DMS153 (cell line): ENCODE results near the gene SLC5A9.
A peak's percentile ranks its signal among the peaks of the same experiment; 100 is the strongest.
"Not testable (repeated sequence)": the region's sequence is repeated elsewhere in the genome, so short reads cannot be mapped to it uniquely, and the experiment has no call there.

Source experiments
- DNase-seq: peaks from one replicate; lab custom pipeline; 2025; lab: John Stamatoyannopoulos, UW

Gene SLC5A9

GRCh38 chr1:48214366-48214765 is 8.2 kb upstream of the SLC5A9 start:
- not testable (repeated sequence) for DNase-seq

GRCh38 chr1:48214820-48215219 is 7.7 kb upstream of the SLC5A9 start:
- no peak for DNase-seq

DNA sequence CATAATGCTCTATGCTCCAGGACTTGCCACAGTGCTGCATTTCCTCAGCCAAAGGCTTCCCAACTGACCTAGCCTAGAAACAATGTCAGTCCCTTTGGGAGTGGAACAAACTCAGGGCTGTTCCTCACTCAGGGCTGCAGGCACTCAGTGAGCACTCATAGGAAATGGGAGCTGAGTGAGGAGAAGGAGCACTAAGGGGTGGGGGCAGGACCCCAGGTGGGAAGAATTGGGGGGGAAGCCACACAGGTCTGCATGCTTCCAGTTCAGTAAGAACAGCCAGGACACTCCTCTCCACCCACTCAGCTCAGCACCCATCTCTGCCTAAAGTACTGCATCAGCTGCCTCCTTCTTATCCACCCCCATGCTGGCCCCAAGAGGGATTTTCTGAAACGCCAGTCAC is 7.3 kb upstream of the SLC5A9 start:
- DNase-seq, result no peak

DNA sequence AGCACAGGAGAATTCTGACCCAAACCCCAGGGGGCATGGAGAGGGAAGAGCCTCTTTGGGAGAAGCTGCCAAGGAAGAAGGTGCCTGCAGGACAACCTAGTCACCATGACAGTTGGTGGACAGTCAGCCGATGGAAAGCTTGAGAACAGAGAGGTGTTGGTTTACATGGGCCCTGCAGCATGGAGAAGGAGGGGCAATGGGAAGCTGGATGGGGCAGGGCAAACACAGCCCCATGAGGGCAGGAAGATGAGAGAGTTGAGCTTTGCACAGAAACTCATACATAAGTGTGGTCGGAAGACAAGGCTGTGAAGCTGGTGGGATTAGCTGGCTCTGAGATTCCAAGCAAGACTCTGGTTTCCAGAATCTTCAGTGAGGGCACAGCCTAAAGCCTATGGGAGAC is 6.6 kb upstream of the SLC5A9 start:
- DNase-seq, result no peak

DNA sequence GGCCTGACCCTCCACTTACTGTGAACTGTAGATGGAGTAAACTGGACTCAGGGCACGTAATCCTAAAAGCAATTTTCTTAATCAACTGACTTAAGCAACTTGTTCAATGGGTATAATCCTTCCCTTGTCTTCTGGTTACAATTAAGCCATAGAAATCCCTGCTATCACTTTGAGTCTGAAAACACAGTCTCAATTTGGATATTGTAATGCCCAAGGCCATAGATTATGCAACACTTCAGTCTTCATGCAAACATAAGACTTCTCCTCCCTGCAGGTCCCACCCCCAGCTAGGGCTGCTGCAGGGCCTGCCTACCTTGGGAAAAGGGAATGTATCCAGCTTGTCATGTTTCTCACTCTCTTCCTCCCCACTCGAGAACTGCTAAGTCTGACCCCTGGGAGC is 6.2 kb upstream of the SLC5A9 start:
- DNase-seq, result no peak

DNA sequence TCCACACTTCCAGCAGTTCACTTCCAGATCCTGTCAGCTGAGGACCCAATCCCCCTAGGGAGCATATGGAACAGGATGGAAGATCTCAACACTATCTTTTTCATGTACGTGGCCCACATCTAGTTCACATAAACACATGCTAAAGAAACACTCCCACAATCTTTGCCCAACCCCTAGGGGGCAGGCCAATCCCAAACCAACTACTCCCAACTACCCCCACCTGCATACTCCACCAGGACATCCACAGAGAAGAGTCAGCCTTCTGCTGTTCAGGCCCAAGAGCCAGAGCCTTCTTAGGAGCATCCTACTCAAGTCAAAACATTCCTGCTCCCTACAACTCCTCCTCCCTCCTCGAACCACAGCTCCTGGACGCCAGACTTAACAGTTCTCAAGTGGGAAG is 5.6 kb upstream of the SLC5A9 start:
- DNase-seq, result no peak

DNA sequence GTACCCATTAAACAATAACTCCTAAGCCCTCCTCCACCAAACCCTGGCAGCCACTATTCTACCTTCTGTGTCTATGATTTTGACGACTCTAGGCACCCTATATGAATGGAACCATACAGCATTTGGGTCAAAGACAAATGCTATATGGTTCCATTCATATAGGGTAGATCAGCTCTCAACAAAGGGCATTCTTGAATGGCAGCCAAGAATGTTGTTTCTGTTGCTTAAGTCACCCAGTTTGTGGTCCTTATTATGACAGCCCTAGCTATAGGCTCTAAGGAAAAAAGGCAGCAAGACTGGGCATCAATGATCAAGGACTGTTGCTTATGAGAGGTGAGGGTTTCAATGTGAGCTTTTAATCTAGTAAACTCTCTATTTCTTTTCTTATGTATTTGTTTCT is 4.7 kb upstream of the SLC5A9 start:
- no peak for DNase-seq

- DNase-seq, result no peak
These were observed 2.7 kb upstream of the SLC5A9 start for GRCh38 chr1:48219803-48220202.

- DNase-seq, result no peak
These were observed 1.4 kb upstream of the SLC5A9 start for GRCh38 chr1:48221122-48221521.

DNA sequence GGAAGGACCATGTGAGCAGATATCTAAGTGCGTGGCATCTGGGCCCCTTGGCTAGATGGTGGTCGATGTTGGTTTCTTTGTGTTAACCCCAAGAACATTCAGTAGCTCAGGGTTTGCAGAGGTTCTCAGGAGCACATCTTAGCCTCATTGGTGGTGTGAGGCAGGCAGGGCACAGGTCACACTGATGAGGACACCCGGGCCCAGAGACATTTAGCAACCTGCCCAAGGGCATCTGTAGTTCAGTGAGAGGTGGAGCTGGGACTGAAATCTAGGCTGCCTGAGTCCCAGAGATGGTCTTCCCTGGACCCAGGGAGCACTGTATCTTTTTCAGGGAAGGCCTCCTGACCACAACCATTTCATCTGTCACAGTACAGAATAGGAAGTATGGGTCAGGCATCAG is 859 bp upstream of the SLC5A9 start:
- no peak for DNase-seq

DNA sequence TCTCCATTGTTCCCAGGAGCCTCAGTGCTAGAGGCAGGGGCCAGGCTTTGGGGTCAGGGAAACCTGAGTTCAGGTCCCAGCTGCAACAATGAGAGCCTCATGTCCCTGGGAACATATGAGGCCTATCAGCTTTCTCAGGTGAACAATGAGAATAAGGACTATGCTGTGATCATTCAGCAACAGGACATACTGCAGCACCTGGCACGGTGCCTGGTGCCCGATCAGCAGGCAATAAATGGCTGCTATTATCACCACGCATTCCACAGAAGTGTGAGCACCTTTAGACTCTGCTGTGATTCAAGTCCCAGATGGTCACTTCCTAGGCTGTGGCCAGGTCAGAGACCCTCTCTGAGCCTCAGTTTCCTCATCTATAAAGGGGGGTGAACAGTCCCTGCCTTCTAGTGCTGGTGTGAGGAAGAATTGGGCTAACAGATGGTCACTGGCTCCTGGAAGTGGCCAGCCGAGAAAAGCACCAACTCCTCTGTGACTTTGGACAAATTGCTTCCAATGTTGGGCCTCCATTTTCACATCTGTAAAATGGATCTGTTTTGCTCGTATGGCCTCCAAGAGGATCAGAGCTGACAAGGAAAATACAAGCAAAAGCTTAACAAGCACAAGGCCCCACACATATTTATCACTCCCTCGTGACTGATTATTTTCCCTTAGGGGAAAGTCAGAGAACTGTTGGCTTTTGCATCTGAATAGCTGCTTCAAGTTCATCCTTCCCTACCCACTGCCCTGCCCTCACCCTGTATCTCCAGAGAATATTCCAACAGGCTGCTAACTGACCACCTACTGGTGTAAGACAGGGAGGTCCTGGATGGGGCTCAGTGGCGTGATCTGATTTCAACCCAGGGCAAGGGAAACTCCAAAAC is 1.1 kb downstream of the SLC5A9 start:
- peak; percentile 66 for DNase-seq

DNA sequence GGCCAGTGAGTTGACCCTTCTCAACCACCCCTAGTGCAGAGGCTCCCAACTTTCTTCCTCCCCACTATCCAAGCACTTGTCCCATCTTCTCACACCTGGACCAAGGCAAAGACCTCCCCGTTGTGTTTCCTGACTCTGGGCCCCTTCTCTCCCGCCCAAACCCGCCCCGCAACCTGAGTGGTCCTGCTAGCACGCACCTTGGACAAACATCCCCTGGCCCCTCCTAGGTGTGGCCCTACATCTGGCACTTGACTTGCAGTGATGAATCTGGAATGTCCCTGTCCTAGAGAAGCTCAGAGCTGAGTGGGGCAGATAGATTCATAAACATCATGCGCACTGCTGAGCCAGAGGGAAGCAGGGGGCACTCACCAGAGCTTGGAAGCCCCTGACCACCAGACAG is 2.3 kb downstream of the SLC5A9 start:
- no peak for DNase-seq

GRCh38 chr1:48225579-48225978 is 3.1 kb downstream of the SLC5A9 start:
- DNase-seq, result no peak

GRCh38 chr1:48227165-48228013 is 4.9 kb downstream of the SLC5A9 start:
- no peak for DNase-seq

GRCh38 chr1:48228156-48228555 is 5.6 kb downstream of the SLC5A9 start:
- DNase-seq, result no peak

DNA sequence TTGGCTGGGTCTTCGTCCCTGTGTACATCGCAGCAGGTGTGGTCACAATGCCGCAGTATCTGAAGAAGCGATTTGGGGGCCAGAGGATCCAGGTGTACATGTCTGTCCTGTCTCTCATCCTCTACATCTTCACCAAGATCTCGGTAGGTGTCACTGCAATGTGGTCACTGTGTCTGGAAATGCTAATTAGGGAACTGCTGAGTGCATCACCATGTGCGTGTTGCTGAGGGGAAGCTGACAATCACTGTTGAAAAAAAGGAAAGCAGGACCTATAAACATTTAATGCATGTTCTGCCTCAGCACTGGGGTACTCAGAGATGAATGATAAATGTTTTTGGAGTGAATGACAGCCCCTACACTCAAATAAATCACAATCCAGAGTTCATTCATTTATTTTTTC is 6.8 kb downstream of the SLC5A9 start:
- DNase-seq, result no peak

- DNase-seq, result no peak
These were observed 7.7 kb downstream of the SLC5A9 start for GRCh38 chr1:48230236-48230635.

DNA sequence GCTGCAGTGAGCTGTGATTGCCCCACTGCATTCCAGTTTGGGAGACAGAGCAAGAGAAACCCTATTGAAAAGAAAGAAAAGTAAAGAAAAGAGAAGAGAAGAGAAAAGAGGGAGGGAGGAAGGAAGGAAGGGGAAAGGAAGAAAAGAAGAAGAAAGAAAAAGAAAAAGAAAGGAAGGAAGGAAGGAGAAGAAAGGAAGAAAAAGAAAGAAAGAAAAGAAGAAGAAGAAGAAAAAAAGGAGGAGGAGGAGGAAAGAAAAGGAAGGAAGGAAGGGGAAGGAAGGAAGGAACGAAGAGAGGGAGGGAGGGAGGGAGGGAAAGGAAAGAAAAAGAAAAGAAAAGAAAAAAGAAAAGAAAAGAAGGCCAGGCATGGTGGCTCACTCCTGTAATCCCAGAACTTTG is 10.2 kb downstream of the SLC5A9 start:
- DNase-seq, result no peak

- DNase-seq, result no peak
These were observed 11.4 kb downstream of the SLC5A9 start for GRCh38 chr1:48233666-48234485.

GRCh38 chr1:48235652-48236051 is 13.1 kb downstream of the SLC5A9 start:
- DNase-seq, result no peak

DNA sequence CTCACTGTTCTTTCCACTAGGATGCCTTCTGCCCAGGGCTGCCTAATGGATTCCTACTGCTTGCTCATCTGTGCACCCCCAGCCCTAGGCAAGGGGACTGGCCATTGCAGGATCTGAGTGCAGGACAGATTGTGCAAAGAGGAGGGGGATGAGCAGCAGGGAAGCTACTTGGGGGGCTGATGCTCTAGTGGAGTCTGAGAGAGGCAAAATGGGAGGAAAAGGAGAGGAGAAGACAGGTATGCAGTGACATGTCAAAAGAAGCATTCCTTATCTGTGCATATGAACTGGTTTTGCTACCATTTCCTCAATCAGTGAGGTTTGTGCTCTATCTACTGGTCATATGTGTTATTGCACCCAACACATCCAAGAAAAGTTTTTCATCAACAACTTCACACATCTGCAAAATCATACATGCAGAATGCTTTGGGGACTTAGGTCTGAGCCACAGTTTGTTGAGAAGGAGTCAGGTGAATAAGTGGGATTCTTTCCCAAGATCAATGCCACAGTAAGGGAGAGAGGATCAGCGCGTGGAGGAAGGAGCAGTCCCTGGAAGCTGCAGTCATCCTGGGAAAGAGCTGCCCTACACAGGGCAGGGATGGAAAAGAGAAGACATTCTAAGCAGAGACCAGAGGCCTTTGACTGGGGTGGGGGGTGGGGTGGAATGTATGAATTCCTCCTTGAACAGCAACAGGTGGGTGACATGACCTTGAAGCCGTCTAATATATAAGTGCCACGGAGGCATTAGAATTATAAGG is 14.4 kb downstream of the SLC5A9 start:
- DNase-seq, result peak; percentile 36
